Stimulated activated CD4-positive, alpha-beta T cell treated with anti-CD3 and anti-CD28 coated beads, TNF-alpha, amount 100 ng/mL, for 24 hours (primary cell): ENCODE measurements around the gene F5.
A peak's percentile ranks its signal among the peaks of the same experiment; 100 is the strongest.
"Not testable (repeated sequence)": the region's sequence is repeated elsewhere in the genome, so short reads cannot be mapped to it uniquely, and the experiment has no call there.

Experiments used
- DNase-seq, 3 experiments: peaks; one replicate each; pipeline ENCODE4 v3.0.0-alpha.2; 2020; ENCODE audit warnings: low read depth in 3 of 3

Gene F5

DNA sequence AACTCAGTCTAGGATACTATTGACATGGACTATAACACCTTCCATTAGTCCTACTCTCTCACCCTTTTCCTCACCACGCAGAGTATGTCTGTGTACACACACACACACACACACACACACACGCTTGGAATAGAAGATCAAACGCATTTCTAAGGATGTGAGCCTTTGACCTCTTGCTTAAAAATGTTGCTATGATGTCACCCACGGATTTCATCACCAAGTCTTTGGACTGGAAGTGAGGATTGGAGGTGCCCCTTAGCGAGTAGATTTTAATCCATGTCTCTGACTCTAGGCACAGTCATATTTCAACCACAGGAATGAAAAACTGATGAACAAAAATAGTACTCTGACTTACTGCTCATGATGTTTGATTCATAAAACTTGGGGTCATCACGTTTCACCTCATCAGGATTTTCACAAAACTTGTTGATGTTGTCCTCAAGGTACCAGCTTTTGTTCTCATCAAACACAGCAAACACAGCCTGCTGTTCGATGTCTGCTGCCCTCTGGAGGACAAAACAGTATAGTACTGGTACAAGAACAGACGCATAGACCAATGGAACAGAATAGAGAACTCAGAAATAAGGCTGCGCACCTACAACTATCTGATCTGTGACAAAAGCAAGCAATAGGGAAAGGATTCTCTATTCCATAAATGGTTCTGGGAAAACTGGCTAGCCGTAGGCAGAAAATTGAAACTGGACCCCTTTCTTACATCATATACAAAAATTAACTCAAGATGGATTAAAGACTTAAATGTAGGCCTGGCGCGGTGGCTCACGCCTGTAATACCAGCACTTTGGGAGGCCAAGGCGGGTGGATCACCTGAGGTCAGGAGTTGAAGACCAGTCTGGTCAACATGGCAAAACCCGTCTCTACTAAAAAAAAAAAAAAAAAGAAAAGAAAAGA, 39.9 kb downstream of the F5 start:
- DNase-seq: peak; percentile 3 to 35 (median 17)

DNA sequence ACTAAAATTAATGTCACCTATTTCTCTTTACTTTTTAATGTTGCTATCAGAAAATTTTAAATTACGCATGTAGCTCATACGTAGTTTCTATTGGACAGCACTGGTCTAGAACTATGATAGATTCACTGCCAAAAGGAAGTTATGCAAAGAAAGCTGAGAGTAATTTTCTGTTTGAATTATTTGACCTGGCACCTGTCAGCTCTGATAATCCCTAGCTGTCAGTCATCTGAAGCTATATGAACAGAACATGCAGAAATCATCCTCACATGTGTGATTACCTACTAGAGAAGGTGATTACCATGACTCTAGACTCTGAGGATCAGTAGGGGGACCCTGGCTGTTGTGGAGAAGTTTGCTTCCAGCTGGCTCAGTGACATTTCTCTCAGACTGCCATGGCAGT, 40.8 kb downstream of the F5 start:
- no peak for DNase-seq

DNA sequence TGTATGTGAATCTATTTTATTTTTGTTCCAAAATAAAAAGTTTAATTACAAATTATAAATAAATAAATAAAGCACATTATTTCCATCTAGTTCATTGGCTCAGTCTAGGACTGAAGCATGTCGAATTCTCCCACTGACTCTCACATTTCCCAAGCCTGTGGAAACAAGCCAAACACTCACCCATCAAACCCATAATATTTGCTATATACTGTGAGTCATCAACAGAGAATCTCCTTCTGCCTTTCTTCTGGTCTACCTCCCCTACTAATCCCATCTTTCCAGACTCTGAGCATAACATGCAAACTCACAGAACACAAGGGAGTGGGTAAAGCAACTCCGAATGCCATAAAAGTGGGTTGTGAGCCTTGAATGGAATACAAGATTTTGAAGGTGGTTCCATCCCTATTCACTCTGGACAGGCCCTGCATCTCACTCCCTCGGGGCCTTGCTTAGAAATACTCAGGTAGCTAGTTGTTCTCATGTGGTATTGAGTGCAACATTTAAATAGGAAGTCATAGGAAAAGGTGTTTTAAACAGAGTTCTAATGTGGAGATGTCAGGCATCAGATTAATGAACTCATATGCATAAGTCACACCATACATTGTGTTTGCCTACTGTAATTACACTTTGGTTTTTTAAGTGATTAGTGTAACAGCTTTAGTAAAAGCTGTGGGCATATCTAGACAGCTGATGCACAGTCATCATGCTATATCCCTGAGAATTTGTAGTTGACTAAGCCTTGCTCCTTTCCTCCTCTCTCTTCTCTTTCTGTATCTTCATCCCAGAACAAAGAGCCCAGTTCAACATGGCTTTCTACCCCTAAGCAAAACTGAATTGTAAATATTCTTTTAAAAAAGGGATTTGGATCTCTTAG, 47.0 kb downstream of the F5 start:
- no peak for DNase-seq

DNA sequence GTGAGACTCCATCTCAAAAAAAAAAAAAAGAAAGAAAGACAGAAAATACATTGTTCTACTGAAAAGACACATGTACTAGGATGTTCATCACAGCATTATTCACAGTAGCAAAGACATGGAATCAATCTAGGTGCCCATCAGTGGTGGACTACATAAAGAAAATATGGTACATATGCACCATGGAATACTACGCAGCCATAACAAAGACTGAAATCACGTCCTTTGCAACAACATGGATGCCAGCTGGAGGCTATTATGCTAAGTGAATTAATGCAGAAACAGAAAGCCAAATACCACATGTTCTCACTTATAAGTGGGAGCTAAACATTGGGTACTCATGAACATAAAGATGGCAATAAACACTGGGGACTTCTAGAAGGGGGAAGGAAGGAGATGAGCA, 51.6 kb downstream of the F5 start:
- DNase-seq: no peak

DNA sequence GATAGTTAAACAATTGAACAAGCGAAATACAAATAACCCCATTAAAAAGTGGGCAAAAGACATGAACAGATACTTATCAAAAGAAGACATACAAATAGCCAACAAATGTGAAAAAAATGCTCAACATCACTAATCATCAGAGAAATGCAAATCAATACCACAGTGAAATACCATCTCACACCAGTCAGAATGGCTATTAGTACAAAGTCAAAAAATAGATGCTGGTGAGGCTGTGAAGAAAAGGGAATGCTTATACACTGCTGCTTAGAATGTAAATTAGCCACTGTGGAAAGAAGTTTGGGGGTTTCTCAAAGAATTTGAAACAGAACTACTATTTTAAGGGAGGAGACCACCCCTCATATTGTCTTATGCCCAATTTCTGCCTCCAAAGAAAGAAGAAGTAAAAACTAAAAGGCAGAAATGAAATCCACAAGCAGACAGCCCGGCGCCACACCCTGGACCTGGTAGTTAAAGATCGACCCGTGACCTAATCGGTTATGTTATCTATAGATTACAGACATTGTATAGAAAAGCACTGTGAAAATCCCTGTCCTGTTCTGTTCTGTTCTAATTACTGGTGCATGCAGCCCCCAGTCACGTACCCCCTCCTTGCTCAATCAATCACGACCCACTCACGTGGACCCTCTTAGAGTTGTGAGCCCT, 52.6 kb downstream of the F5 start:
- DNase-seq: not testable (repeated sequence)

DNA sequence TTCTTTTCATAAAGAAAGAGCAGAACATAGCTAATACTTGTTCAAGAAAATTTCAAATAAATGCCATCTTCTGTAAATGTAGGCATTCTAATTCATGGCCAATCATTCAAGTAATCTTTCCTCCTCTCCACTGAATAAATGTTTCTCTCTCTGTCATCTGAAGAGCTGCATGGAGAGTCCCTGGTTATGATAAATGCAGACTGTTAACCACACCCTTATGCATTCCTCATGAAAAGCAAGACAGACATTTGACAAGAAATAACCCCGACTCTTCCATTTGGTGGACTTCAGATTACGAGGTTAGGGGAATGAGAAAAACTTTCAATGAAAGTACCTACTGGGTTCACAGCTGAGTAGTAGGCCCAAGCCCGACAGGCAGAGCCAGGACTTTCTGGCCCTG, 55.8 kb downstream of the F5 start:
- no peak for DNase-seq

DNA sequence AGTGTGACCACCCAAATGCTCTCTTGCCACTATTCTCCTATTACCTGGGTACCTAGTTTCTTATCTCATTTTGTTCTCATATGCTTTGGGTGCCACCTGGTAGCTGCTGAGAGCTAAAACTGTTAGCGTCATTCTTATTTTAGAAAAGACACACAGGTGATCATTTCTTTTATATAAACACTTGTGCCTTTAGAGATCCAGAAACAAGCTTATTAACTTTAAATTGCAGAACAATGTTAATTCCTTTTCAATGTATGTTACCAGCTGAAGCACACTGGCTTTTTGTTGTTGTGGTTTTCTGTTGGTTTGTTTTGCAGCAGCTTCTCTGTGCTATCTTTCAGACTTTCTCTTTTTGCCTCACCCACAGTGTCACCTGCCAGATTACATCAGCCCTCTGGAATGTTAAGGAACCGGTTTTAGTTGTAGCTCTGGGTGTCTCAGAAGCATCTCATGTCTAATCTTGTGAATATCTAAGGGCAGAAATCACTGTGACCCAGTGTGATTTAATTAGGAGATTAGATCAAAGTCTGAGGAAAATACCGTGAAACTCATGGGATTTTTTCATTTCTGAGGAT, 57.1 kb downstream of the F5 start:
- no peak for DNase-seq

DNA sequence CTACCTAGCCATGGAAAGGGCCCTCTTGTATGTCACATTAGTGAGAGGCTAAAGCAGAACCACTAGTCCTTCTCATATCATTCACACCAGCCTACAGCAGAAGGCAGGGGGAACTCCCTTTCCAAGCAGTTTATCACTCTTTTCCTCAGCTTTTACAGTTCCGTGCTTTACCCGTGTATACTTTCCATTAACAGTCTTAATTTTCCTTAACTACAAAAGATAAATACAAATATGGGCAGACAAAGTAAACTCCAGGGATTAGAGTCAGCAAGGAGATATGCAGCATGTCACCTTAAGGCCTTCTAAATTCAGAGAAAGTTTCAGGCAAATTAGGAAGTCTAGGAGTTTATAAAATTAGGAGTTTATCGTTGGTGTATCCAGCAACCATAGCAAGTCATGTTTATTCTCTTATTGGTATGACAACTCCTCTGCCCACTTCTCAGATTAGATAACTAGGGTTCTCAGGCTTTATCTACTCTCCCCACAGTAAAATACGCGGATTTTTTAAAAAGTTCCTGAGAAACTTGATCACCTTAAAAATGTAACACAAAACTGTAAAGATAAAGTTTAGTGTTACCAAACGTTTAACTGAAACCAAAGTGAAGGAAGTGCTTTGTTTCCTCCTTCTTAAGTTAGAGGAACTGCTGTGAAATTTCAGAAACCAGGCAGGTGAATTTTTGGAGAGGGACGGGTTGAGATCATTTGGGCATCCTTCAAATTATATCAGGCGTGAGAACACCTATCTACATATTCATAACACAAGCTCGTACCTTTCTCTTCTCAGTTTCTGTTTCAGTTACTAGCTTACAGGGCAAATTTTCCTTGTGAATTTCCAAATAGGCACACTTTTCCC, 57.8 kb downstream of the F5 start:
- DNase-seq: no peak

DNA sequence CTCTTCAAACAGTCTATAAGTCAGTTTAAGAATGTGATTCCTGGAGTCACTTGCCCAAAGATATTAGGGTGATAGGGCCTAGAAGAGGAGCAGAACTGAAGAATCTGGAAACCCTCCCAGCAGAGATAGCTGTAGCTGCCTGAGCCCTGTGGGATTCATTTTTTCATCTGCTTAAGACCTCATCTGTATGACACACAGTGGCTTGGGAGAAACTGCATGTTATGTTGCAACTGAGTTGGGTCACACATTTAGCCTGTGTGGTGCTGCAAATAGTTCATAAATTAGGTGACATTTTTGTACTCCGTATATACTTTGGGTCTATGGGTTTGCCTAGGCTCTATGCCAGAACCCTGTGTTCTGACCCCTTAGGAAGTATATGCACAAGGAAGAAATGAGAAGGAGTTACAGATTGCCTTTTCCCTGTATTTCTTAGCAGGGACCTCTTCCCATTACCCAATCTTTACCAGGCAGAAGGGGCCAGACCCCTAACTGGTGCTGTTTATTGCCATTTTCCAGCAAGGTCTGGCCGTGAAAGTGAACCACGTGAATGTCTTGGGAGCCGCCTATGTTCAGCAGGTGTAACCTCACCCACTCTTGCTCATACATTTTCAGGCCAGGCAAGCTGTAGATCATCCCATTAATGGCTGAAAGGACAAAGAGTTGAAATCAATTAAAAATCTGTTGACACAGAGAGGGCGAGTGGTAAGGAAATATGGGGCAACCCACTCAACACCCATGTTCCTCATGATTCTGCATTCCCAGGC, 58.6 kb downstream of the F5 start:
- DNase-seq: no peak

DNA sequence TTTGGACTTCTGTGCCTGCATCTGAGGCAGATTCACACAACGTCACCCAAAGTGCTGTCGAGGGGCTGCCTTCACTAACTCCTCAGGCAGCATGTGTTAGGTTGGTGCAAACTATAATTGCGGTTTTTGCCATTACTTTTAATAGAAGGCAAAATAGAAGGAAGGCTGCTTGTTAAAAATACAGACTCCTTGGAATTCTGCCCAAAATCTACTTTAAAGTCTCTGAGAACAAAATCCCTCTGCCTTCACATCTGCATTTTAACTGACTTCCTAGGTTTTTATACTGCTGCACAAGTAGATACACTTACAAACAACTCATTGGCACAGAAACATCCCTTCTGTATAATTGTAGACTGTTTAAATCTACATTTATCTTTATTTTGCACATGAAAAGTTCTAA, 59.3 kb downstream of the F5 start:
- no peak for DNase-seq

DNA sequence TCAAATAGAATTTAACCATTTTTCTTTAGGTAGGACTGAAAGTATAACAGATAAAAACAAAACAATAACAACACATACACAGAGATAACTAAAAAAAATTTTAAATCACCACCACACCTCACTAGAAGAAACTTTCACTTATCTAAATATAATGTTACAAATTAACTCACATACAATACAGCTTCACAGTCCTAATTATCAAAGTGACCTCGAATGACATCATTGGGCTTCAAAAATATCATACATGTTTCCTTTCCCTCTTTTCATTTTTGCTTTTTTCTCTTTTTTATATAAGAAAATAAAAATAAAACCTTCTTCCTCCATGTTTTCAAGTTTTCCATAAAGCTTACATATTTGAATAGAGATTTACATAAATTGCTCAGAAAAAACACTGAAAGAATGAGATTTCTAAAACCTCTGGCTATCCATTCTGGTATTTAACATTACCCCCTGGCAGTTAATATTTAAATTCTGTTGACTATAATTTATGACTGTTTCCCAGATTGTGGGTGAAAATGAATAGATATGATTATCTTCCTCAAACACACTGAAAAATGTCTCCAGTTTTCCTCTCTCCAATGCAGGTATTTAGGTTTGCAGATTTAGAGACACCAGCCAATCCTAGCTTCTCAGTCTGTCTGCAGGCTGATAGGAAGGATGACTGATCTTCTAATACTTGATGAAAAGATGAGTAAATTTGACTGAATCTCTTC, 60.0 kb downstream of the F5 start:
- DNase-seq: no peak

DNA sequence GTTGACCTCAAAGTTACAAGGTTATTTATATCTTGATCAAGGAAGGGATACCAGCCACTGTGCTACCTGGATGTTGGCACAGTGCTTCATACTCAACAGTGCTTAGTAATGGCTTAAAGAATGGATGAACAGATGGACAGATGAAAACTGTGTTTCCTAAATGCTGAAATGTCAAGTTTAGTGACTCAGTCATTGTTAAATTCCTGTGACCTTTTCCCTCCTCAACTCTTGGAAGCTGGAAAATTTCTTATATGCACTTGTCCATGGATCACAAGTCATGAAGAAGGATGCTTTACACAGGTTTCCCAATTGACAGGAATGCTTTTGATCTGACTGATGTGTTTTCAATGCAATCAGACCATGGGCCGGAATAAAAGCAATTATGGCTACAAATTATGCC, 60.9 kb downstream of the F5 start:
- no peak for DNase-seq

DNA sequence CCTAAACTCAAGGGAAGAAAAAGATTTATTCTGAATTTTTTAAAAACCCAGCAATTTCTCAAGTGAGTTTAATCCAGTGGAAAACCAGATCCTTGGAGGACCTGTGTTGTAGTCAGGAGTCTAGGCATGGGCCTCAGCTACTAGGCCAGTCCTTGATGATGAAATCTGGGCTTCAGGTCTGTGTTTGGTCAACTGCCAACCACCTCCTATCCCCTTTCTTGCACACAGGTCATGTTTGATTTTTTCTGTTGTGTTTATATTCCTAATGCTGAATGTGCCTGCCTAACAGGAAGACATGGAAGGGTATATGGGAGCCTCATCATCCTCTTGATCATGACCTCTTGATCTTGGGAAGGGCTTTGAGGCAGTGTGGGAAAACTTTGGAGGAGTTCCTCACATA, 62.4 kb downstream of the F5 start:
- no peak for DNase-seq

DNA sequence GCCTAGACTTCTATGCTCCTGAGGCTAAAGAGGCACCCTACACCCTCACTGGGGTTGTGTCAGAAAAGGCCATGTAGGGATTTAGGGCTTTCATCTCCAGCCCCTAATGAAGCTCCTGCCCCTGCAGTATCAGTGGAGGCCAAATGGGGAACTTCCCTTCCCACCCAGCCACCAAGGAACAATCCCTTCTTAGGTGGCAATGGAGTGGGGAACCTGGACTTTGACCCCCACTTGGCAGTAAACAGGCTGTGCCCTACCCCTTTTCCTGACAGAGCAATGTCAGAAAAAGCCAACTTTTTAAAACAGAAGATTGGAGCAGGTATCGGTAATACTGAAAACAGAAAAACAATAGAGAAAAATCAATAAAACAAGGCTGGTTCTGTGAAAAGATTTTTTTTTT, 65.1 kb downstream of the F5 start:
- no peak for DNase-seq

DNA sequence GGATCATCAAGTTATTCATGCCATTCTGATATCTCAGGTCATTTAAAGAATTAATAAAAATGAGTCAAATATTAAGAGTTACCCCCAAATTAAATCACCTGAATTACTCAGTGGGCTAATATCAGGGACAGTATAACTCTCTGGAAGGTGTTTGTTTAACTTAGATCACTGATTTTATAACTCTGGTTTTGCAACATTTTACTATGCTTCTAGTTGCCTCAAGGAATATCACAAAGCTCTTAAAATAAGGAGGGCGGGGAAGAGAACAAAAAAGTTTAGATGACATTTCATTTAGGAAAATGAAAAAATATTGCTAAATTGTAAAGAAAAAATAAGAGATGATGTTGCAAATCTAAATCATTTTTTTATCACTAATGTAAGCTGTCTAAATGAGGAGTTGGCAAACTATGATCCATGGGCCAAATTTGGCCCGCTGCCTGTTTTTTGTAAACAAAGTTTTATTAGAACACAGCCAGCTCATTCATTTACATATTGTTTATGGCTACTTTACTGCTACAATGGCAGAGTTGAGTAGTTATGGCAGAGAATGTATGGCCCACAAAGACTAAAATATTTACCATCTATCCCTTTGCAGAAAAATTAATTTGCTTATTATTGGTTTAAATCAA, 68.6 kb downstream of the F5 start:
- DNase-seq: no peak

DNA sequence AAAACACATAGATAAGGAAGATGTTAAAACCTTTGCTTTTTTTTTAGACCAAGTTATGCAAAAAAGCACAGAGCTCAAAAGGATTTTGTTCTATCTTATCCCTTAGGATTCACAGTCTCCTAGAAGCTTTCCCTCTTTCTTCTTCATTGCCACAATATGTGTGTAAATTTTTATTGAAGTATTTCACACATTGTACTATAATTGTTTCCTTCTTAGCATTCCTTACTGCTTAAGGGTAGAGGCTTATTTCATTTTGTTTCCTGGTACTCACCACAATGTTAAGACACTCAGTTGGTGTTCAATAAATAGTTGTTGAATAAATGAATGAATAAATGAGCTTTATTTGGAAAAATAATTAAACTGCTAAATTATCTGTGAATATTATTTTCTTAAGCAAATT, 70.6 kb downstream of the F5 start:
- DNase-seq: no peak

DNA sequence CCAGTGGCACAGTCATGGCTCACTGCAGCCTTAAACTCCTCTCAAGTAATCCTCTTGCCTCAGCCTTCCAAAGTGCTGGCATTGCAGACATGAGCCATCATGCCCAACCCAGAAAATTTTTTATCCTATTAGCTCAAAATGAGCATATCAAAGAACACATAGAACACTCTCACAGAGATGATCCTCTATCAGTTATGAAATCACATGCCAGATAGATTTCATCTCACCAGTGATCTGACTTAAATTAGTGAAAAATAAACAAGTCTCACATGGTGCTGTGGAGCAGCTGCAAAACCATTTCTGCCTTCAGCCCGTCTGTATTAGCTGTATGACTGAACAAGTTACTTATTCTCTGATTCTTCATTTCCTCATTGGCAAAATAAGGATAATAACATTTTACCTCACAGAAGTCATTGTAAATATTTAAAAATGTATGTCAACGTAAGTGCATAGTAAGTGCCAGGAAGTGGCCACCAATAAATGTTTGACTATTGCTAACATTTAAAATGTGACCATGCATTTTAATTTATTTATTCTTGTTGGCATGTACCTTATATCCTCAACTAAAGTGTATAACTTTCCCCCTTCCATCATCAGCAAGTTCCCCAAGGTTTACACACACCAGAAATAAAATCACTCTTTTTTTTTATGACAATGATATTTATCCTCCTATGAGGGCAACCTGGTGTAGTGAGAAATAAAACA, 71.6 kb downstream of the F5 start:
- DNase-seq: no peak

DNA sequence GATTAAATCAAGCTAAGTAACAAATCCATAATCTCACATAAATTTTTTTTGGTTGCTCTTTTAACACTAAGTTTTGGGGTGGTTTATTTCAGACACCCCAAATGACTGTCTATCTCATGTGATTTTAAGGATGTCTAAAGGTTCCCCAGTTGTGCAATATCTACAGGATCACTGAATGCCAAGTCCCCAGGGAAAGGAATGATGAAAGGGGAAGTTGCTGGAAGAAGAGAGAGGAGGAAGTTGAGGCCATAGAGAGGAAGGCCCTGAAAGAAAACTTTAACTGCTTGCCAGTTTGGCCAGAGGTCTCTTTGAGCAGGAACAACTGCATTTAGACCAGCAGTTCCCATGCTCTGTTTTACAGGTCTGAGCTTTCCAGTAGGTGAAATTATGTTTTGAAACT, 73.1 kb downstream of the F5 start:
- DNase-seq: no peak
